ENCODE measurements around the gene MYH7. TPM values are rescaled to one million over a fixed set of nuclear protein-coding genes. Genes with fewer than 3 reads are reported as not detected.

The MYH7 gene
- polyA plus RNA-seq, 4 donors: 0.37 to 8.6 (median 2.6) TPM

DNA sequence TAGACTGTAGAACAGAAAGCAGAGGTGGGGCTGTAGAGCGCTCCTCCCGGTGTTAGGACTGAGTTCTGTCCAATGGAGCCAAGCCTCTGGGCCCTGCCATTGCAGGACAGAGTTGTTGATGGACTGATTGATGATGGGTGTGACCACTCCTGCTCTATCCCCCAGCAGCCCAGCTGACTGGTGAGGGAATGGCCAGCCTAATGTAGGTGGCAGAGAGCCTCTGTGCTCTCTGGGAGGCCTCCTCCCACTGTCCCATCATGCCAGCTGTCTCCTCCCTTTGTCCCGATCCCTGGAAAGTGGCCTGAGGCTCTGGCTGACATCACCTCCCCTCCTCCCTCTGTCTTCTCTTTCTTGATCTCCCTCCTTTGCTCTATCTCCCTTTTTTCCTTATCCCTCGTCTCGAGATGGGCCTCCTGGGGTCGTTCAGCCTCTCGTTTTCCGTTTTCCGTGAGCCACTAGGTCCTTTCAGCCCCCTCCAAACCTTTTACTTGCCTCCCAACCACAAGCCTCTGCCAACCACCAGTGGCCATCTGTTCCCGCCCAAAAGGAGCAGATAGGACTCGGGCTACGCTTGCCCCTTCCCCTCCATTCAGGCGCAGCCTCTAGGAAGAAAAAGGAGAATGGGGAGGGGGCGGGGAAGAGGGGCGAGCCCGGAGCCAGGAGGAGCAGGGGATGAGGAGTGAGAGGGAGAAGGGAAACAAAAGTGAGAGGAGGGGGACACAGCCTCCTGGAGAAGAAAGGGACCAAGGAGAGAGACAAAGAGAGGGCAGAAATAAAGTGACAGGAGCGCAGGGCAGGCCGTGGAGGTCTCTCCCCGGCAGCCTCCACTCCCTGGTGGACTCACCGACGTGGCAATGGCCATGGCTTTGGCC is 71.1 kb downstream of the MYH7 start:
- DNase-seq: peak in 1 of 2 donors; percentile 23
- peaks cover 0 to 11% (median 3%) of the 10 kb centered on the region in 3 donors for H3K4me1 ChIP-seq (ENCODE audit: control insufficient read depth in 3 of 3, insufficient read depth in 2 of 3, low read depth in 1 of 3, low read length in 2 of 3)
- FAIRE-seq: no peak

More for the DNA sequence above, 71.1 kb downstream of the MYH7 start:
- Histone ChIP-seq H3K27me3 (ENCODE audit: control insufficient read depth in 3 of 3, insufficient read depth in 3 of 3, low read length in 3 of 3) (peaks cover 6 to 16% (median 6%) of the 10 kb centered on the region in 3 donors), H3K36me3 (ENCODE audit: control insufficient read depth in 3 of 3, insufficient read depth in 2 of 3, low read depth in 1 of 3, low read length in 3 of 3) (peaks cover 0 to 15% (median 0%) of the 10 kb centered on the region in 3 donors), H3K27ac (ENCODE audit: low read depth in 1 of 3, low read length in 2 of 3) (peak overlapping the region in 2 of 3 donors; percentile 75 to 86), H3K9me3 (ENCODE audit: control insufficient read depth in 2 of 2, insufficient read depth in 1 of 2, low read depth in 1 of 2, low read length in 1 of 2) (no peaks in the 10 kb centered on the region), H3K4me3 (ENCODE audit: low read depth in 1 of 3, low read length in 3 of 3) (peak overlapping the region in 1 of 3 donors; percentile 54)
- 33 to 55% (median 44%) methylated on average over 20 to 21 of the region's 21 CpGs for WGBS, 3 donors

Other genes starting within 250 kb of the MYH7 start
- under 1 TPM in 3 of 4 donors, not detected in 1; 0.07 to 0.45 (median 0.27) TPM for gene RNF212B, start 197.7 kb downstream of the MYH7 start, polyA plus RNA-seq
- 10 to 100 TPM in 1 of 4 donors, 1 to 10 TPM in 3; 3.2 to 17.5 (median 7.6) TPM for gene HOMEZ, start 149.5 kb downstream of the MYH7 start, polyA plus RNA-seq
- gene PPP1R3E, start 132.8 kb downstream of the MYH7 start, polyA plus RNA-seq: 10 to 100 TPM in 2 of 4 donors, 1 to 10 TPM in 2; 6.7 to 27.0 (median 14.5) TPM
- gene BCL2L2, start 128.8 kb downstream of the MYH7 start, polyA plus RNA-seq: 10 to 100 TPM; 30.8 to 50.0 (median 37.7) TPM
- gene PABPN1, start 114.2 kb downstream of the MYH7 start, polyA plus RNA-seq: 100 to 1,000 TPM; 119 to 170 (median 147) TPM
- gene SLC22A17, start 82.8 kb downstream of the MYH7 start, polyA plus RNA-seq: 10 to 100 TPM in 2 of 4 donors, 1 to 10 TPM in 1, under 1 TPM in 1; 0.67 to 36.3 (median 7.4) TPM
- gene EFS, start 70.5 kb downstream of the MYH7 start, polyA plus RNA-seq: 10 to 100 TPM in 1 of 4 donors, 1 to 10 TPM in 1, under 1 TPM in 2; 0.54 to 11.5 (median 1.8) TPM
- not detected for gene IL25, start 62.9 kb downstream of the MYH7 start, polyA plus RNA-seq
- under 1 TPM in 2 of 4 donors, not detected in 2; 0.61 to 0.97 TPM for gene CMTM5, start 58.6 kb downstream of the MYH7 start, polyA plus RNA-seq
- 10 to 100 TPM in 1 of 4 donors, 1 to 10 TPM in 1, under 1 TPM in 2; 0.01 to 52.1 (median 1.1) TPM for gene MYH6, start 27.4 kb downstream of the MYH7 start, polyA plus RNA-seq
- gene NGDN, start 34.0 kb upstream of the MYH7 start, polyA plus RNA-seq: 10 to 100 TPM; 38.2 to 48.1 (median 45.2) TPM
- gene ZFHX2, start 116.1 kb upstream of the MYH7 start, polyA plus RNA-seq: 1 to 10 TPM in 1 of 4 donors, under 1 TPM in 1, not detected in 2; 0.55 to 2.2 TPM
- gene THTPA, start 120.6 kb upstream of the MYH7 start, polyA plus RNA-seq: 10 to 100 TPM in 3 of 4 donors, 1 to 10 TPM in 1; 9.7 to 26.7 (median 15.5) TPM
- gene AP1G2, start 132.1 kb upstream of the MYH7 start, polyA plus RNA-seq: 100 to 1,000 TPM in 3 of 4 donors, 10 to 100 TPM in 1; 80.4 to 376 (median 181) TPM
- gene JPH4, start 143.1 kb upstream of the MYH7 start, polyA plus RNA-seq: 1 to 10 TPM in 2 of 4 donors, under 1 TPM in 1, not detected in 1; 0.43 to 4.0 (median 1.1) TPM
- gene DHRS2, start 200.7 kb upstream of the MYH7 start, polyA plus RNA-seq: 1 to 10 TPM in 1 of 4 donors, under 1 TPM in 1, not detected in 2; 0.81 to 1.1 TPM

Data from small intestine (tissue), 7 donors.